Keratinocyte (primary cell): ENCODE measurements around the gene COX4I2. TPM values are rescaled to one million over a fixed set of nuclear protein-coding genes. Genes with fewer than 3 reads are reported as not detected.
A peak's percentile ranks its signal among the peaks of the same experiment; 100 is the strongest.

Experiments used
- DNase-seq: peaks from one replicate; pipeline ENCODE4 v3.0.0-alpha.2; 2011; ENCODE audit warnings: low read depth, missing footprints, low spot score
- FAIRE-seq: peaks from 2 replicates; lab custom pipeline; 2011; peaks lifted over from hg19 to GRCh38; lab: Jason Lieb, UNC
- H2AFZ ChIP-seq: 2 replicates; pipeline ENCODE4 v1.6.0; 2012; ENCODE audit warnings: low read length, control low read depth, inconsistent platforms; ENCODE audit not compliant: control insufficient read depth
- H3K27ac ChIP-seq: 2 replicates; pipeline ENCODE4 v1.5.1; 2011; ENCODE audit warnings: low read length; ENCODE audit not compliant: control insufficient read depth, insufficient read depth
- H3K27me3 ChIP-seq: 3 replicates; pipeline ENCODE4 v1.6.0; 2011; ENCODE audit warnings: low read length; ENCODE audit not compliant: control insufficient read depth, insufficient read depth; ENCODE audit errors: extremely low read depth
- H3K36me3 ChIP-seq, 2 experiments: 2 replicates in 1 of 2; 3 replicates in 1 of 2; pipeline ENCODE4 v1.5.1; 2011; ENCODE audit warnings: low read length in 2 of 2, mild to moderate bottlenecking in 1 of 2; ENCODE audit not compliant: control insufficient read depth in 2 of 2, insufficient read depth in 2 of 2; ENCODE audit errors: extremely low read depth in 1 of 2
- H3K4me1 ChIP-seq: 3 replicates; pipeline ENCODE4 v1.5.1; 2011; ENCODE audit warnings: low read length; ENCODE audit not compliant: control insufficient read depth, insufficient read depth; ENCODE audit errors: extremely low read depth
- H3K4me2 ChIP-seq: 3 replicates; pipeline ENCODE4 v1.6.0; 2011; ENCODE audit warnings: low read depth, low read length; ENCODE audit not compliant: control insufficient read depth, insufficient read depth; ENCODE audit errors: extremely low read depth
- H3K4me3 ChIP-seq, 3 experiments: fragments of 200-600 bp in 1 of 3; sonication (generic) in 1 of 3; 2 replicates in 2 of 3; 3 replicates in 1 of 3; pipeline ENCODE4 v1.5.1; 2011 to 2016; ENCODE audit warnings: low read length in 3 of 3, mild to moderate bottlenecking in 3 of 3, control low read depth in 2 of 3, inconsistent platforms in 1 of 3, low read depth in 1 of 3, mixed read lengths in 1 of 3, mixed run types in 1 of 3, moderate library complexity in 1 of 3; ENCODE audit not compliant: control insufficient read depth in 2 of 3, insufficient read depth in 2 of 3; ENCODE audit errors: extremely low read depth in 1 of 3
- H3K79me2 ChIP-seq: 2 replicates; pipeline ENCODE4 v1.6.0; 2012; ENCODE audit warnings: low read length; ENCODE audit not compliant: control insufficient read depth, insufficient read depth
- H3K9ac ChIP-seq: 3 replicates; pipeline ENCODE4 v1.6.0; 2011; ENCODE audit warnings: low read length; ENCODE audit not compliant: control insufficient read depth, insufficient read depth; ENCODE audit errors: extremely low read depth
- H3K9me1 ChIP-seq: 3 replicates; pipeline ENCODE4 v1.6.0; 2011; ENCODE audit warnings: low read length; ENCODE audit not compliant: control insufficient read depth, insufficient read depth; ENCODE audit errors: extremely low read depth
- H3K9me3 ChIP-seq: 2 replicates; pipeline ENCODE4 v1.5.1; 2012; ENCODE audit warnings: low read depth, low read length; ENCODE audit not compliant: control insufficient read depth
- H4K20me1 ChIP-seq: 3 replicates; pipeline ENCODE4 v1.6.0; 2011; ENCODE audit warnings: low read length; ENCODE audit not compliant: control insufficient read depth, insufficient read depth; ENCODE audit errors: extremely low read depth
- EZH2 ChIP-seq: IDR thresholded peaks from one replicate; pipeline ENCODE4 v1.6.1; 2012; ENCODE audit warnings: inconsistent platforms, mild to moderate bottlenecking, low read length, moderate library complexity
- dilution Hi-C: fragments of 300-500 bp; cut with MboI; formaldehyde crosslinking; loops from one replicate; pipeline ENCODE4 v1.7.0; 2020; ENCODE audit warnings: low sequenced_read_pairs; ENCODE audit not compliant: extremely low pct_ligation_motif_present
- polyA plus RNA-seq, 5 experiments: library from polyadenylated mRNA; depleted of rRNA in 3 of 5; stranded (reverse) in 3 of 5; stranded (forward) in 1 of 5; unstranded in 1 of 5; fragments of >200 nt; gene quantifications; 1 replicate in 1 of 5; 2 replicates in 3 of 5; 3 replicates in 1 of 5; pipeline versions ENCODE4 v1.2.1 to v1.2.3, GENCODE V29; 2011 to 2012; ENCODE audit warnings: missing spikeins in 2 of 5, low read depth in 1 of 5, low replicate concordance in 1 of 5
- TF ChIP-seq, protein P1 (sequence below), 3 experiments: IDR thresholded peaks in 1 of 3; conservative IDR thresholded peaks in 1 of 3; optimal IDR thresholded peaks in 1 of 3; 2 replicates in 2 of 3; 3 replicates in 1 of 3; pipeline versions ENCODE3 to v1.5.1; 2011; ENCODE audit warnings: low read length in 3 of 3, mild to moderate bottlenecking in 3 of 3, moderate library complexity in 2 of 3, control low read depth in 1 of 3, inconsistent platforms in 1 of 3; ENCODE audit not compliant: insufficient read depth in 2 of 3; ENCODE audit errors: extremely low read depth in 1 of 3

COX4I2 gene
- polyA plus RNA-seq, 1 donor (not counting 4 experiments of a cell fraction or from before 2014, with no cell fraction given) = not detected

- H3K27me3 ChIP-seq = no peaks in the 10 kb centered on the region
- H2AFZ ChIP-seq = no peak overlapping the region
- no peaks in the 10 kb centered on the region for H4K20me1 ChIP-seq
- no peak overlapping the region for H3K9ac ChIP-seq
- DNase-seq (no peak), FAIRE-seq (no peak)
- no peaks in the 10 kb centered on the region for H3K36me3 ChIP-seq
- dilution Hi-C loops = no loop called here
- H3K9me1 ChIP-seq = no peaks in the 10 kb centered on the region
- TF ChIP-seq, protein P1, sequence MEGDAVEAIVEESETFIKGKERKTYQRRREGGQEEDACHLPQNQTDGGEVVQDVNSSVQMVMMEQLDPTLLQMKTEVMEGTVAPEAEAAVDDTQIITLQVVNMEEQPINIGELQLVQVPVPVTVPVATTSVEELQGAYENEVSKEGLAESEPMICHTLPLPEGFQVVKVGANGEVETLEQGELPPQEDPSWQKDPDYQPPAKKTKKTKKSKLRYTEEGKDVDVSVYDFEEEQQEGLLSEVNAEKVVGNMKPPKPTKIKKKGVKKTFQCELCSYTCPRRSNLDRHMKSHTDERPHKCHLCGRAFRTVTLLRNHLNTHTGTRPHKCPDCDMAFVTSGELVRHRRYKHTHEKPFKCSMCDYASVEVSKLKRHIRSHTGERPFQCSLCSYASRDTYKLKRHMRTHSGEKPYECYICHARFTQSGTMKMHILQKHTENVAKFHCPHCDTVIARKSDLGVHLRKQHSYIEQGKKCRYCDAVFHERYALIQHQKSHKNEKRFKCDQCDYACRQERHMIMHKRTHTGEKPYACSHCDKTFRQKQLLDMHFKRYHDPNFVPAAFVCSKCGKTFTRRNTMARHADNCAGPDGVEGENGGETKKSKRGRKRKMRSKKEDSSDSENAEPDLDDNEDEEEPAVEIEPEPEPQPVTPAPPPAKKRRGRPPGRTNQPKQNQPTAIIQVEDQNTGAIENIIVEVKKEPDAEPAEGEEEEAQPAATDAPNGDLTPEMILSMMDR (optimal IDR thresholded peaks at IDR 0.05 in 1 of 3, IDR thresholded peaks at IDR 0.05 in 1 of 3, conservative IDR thresholded peaks at IDR 0.05 in 1 of 3; ENCODE audit: extremely low read depth in 1 of 3, insufficient read depth in 2 of 3, low read length in 3 of 3) = no peak
- no peak for TF ChIP-seq EZH2
- no peak overlapping the region for H3K27ac ChIP-seq
- H3K4me3 ChIP-seq = no peak overlapping the region
- H3K4me1 ChIP-seq = peaks cover 26% of the 10 kb centered on the region
- no peak overlapping the region for H3K4me2 ChIP-seq
- H3K79me2 ChIP-seq = peaks cover 15% of the 10 kb centered on the region
- no peaks in the 10 kb centered on the region for H3K9me3 ChIP-seq
These were observed 35.3 kb upstream of the COX4I2 start for GRCh38 chr20:31602431-31602778.

DNA sequence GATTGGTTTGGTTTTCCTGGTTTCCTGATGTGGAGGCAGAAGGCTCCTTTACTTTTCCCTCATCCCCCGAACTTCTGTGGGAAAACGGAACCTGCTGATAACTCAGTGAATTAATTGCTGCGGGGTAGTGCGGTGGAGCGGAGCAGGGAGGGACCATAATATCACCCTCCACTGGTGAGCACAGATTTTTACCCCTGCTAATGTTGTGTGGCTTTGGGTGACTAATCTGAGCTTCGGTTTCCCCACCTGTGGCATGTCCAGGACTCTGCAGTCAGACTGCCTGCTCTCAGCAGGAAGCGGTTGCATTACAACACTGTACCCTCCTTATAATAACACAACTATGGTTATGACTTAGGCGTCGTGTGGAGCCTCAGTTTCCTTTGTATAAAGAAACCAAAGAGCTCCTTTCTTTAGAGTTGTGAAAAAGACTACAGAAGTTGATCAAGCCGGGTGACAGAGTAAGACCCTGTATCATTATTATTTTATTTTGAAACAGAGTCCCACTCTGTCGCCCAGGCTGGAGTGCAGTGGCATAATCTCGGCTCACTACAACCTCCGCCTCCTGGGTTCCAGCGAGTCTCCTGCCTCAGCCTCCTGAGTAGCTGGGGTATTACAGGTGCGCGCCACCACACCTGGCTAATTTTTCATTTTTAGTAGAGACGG is 34.8 kb upstream of the COX4I2 start:
- H3K36me3 ChIP-seq = no peaks in the 10 kb centered on the region
- no peaks in the 10 kb centered on the region for H3K9me3 ChIP-seq
- peaks cover 31% of the 10 kb centered on the region for H3K4me1 ChIP-seq
- FAIRE-seq = no peak
- no peaks in the 10 kb centered on the region for H4K20me1 ChIP-seq
- H3K79me2 ChIP-seq = peaks cover 15% of the 10 kb centered on the region
- H3K9me1 ChIP-seq = no peaks in the 10 kb centered on the region
- H3K9ac ChIP-seq = no peak overlapping the region
- H2AFZ ChIP-seq = no peak overlapping the region
- dilution Hi-C loops = no loop called here
- TF ChIP-seq, protein P1 (optimal IDR thresholded peaks at IDR 0.05 in 1 of 3, IDR thresholded peaks at IDR 0.05 in 1 of 3, conservative IDR thresholded peaks at IDR 0.05 in 1 of 3; ENCODE audit: extremely low read depth in 1 of 3, insufficient read depth in 2 of 3, low read length in 3 of 3) = peak in 1 of 3 experiments; percentile 0
- no peak for TF ChIP-seq EZH2
- no peak overlapping the region for H3K27ac ChIP-seq
- no peak overlapping the region for H3K4me3 ChIP-seq
- DNase-seq = no peak
- peak overlapping the region; percentile 3 for H3K4me2 ChIP-seq
- H3K27me3 ChIP-seq = no peaks in the 10 kb centered on the region
